ENCODE results near the gene PRR19.

Gene PRR19

GRCh38 chr19:42284591-42285341, 17.2 kb upstream of the PRR19 start:
- DNase-seq: no peak

DNA sequence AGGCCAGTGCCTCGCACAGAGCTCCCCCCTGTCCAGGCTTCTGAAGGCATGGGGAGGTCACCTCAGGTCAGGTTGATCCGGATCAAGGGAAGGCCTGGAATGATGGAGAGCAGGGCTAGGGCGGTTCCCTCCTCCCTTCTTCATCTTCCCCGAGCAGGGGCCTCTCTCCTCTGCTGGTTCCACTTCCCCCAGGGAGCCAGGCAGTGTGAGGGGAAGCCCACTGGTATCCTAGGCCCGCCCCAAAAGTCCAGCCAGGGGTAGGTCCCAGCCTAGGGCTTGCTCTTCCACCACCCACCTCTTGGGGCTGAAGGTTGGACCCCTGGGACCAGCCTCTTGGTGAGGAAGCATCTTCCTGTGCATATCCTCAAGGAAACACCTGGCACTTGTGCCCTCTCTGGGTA, 16.4 kb upstream of the PRR19 start:
- DNase-seq: no peak

GRCh38 chr19:42285988-42286348, 16.0 kb upstream of the PRR19 start:
- DNase-seq: no peak

DNA sequence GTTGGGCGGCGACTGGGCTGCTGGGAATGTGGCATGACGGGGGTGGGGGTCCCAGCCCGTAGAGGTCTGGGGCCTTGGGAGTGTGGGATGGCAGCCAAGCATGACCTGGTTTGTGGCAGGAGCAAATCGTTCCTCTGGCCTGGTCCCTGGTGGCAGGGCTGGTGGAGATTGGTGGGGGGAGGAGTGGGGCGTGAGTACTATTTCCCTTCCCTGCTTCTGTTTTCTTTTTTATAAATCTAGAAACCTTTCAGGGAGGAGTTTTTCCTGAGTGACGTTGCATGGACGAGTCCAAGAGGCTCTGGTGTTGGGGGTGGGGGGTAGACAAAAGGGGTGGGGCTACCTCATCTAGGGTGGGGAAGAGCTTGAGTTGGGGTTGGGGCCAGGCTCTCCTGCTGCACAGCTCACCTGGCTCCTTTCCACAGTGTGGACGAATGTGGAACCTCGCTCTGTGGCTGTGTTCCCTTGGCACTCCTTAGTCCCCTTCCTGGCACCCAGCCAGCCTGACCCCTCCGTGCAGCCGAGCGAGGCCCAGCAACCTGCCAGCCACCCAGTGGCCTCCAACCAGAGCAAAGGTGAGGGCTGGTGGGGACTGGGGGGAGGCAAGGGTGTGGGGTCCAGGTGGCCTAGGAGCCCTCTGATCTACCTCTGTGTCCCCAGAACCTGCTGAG, 15.4 kb upstream of the PRR19 start:
- DNase-seq: no peak

DNA sequence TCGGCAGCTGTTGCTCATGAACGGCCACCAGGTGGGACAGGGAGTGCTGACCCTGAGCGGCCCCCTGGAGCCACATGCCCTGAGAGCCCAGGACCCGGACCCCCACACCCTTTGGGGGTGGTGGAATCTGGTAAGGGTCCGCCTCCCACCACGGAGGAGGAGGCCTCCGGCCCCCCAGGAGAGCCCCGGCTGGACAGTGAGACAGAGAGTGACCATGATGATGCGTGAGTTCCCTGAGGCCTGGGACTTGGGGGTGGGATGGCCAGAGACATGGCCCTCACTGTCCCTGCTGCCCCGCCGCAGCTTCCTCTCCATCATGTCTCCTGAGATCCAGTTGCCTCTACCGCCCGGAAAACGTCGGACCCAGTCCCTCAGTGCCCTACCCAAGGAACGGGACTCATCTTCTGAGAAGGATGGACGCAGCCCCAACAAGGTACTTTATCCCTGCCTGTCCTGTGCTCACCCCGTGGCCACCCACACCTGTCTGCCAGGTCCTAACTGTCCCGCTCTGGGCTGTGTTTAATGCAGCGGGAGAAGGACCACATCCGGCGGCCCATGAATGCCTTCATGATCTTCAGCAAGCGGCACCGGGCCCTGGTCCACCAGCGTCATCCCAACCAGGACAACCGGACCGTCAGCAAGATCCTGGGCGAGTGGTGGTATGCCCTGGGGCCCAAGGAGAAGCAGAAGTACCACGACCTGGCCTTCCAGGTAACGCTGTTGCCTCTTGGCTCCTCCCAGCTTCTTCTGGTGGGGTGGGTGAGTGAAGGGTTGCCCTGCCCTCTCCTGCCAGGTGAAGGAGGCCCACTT, 14.7 kb upstream of the PRR19 start:
- DNase-seq: no peak

- DNase-seq: no peak
Observed at GRCh38 chr19:42287827-42288107, 14.2 kb upstream of the PRR19 start.

DNA sequence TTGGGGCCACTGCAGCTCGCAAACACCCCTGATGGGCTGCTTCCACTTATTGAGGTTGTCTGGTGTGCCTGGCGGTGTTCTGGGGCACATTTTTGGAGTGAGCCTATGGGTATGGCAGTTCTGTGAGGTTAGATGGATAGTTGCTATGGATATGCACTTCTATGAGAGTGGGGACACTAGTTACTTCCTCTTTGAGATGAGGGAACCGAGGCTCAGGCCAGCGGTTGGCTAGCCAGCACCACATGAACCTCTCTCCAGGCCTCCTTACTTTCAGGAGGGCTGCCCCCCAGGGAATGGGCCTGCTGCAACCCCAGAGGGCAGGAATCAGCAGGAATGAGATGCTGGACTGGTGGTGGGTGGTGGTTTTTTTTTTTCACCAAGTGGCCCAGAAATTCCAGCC, 13.5 kb upstream of the PRR19 start:
- no peak for DNase-seq

DNA sequence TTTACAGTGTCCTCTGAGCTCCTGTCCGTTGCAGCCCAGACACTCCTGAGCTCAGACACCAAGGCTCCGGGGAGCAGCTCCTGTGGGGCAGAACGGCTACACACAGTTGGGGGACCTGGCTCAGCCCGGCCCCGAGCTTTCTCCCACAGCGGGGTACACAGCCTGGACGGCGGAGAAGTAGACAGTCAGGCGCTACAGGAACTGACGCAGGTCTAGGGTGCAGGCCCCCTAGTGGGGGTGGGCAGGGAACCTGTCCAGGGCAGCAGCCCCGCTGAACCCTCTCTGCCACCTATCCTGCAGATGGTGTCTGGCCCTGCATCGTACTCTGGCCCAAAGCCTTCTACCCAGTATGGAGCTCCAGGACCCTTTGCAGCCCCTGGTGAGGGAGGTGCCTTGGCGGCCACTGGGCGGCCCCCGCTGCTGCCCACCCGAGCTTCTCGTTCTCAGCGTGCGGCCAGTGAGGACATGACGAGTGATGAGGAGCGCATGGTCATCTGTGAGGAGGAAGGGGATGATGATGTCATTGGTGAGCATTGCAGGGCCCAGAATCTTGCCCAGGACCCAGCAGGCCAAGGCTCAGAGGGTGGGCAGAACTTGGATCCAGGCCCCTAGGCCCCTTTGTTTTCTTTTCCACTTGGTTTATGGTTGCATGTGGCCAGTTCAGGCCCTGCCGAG, 12.9 kb upstream of the PRR19 start:
- no peak for DNase-seq

DNA sequence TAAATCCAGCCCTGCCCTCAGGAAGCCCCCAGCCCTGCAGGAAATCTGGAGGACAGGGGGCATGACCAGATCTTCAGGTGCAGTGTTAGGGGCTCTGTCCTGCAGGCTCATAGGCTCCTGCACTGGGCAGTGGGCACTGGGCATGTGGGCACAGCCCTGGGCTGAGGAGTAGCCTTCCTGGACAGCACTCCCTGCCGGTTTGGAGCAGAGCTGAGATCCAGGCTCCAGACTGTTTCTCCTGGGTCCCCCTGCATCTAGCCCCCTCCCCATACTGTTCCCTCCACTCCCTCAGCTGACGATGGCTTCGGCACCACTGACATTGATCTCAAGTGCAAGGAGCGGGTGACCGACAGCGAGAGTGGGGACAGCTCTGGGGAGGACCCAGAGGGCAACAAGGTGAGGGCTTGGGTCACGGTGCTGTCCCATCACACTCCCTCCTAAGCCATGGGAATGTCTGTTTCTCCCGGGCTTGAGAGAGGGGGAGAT, 12.3 kb upstream of the PRR19 start:
- DNase-seq: no peak

- DNase-seq: no peak
Observed at GRCh38 chr19:42290136-42290522, 11.8 kb upstream of the PRR19 start.

- no peak for DNase-seq
Observed at GRCh38 chr19:42290523-42291434, 11.2 kb upstream of the PRR19 start.

DNA sequence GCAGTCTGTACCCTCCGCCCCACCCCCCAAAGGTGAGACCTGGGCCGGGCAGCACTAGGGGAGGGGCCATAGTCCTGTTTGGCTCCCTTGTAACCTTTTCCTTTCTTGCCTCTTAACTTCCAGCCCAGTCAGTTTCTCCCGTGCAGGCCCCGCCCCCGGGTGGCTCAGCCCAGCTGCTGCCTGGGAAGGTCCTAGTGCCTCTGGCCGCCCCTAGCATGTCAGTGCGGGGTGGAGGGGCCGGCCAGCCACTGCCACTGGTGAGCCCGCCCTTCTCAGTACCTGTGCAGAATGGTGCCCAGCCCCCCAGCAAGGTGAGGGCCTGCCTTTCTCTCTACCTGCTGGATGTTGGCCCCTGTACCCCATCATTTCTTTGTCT, 10.5 kb upstream of the PRR19 start:
- no peak for DNase-seq

DNA sequence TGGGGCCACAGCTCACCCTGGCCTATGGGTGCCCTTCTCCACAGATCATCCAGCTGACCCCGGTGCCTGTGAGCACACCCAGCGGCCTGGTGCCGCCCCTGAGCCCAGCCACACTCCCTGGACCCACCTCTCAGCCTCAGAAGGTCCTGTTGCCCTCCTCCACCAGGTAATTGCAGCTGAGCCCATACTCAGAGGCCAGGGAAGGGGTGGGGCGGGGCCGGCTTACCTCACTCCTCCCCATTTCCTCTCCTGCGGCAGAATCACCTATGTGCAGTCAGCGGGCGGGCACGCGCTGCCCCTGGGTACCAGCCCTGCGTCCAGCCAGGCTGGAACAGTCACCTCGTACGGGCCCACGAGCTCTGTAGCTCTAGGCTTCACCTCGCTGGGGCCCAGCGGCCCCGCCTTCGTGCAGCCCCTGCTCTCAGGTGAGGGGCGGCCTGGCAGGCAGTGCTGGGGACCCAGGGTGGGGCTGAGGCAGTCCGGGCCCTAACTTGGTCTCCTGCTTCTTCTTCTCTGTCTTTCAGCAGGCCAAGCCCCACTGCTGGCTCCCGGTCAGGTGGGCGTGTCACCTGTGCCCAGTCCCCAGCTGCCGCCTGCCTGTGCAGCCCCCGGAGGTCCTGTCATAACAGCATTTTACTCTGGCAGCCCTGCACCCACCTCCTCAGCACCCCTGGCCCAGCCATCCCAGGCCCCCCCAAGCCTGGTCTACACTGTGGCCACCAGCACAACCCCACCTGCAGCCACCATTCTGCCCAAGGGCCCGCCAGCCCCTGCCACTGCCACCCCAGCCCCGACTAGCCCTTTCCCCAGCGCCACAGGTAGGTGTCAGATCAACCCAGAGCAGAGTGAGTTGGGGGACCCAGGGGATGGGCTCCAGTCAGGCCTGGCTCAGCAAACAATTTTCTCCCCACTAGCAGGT, 9.6 kb upstream of the PRR19 start:
- DNase-seq: no peak

- DNase-seq: no peak
Observed at GRCh38 chr19:42292963-42293362, 9.0 kb upstream of the PRR19 start.

DNA sequence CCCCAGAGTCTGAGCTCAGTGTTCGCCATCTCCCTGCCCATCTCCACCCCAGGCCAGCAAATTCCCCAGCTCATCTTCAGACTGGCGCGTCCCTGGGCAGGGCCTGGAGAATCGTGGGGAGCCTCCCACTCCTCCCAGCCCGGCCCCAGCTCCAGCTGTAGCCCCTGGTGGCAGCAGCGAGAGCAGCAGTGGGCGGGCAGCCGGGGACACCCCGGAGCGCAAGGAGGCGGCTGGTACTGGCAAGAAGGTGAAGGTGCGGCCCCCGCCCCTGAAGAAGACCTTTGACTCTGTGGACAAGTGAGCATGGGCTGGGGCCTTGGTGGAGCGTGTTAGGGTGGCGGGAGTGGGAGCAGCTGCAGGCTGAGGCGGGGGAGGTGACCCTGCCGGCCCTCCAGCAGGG, 8.4 kb upstream of the PRR19 start:
- DNase-seq: no peak

DNA sequence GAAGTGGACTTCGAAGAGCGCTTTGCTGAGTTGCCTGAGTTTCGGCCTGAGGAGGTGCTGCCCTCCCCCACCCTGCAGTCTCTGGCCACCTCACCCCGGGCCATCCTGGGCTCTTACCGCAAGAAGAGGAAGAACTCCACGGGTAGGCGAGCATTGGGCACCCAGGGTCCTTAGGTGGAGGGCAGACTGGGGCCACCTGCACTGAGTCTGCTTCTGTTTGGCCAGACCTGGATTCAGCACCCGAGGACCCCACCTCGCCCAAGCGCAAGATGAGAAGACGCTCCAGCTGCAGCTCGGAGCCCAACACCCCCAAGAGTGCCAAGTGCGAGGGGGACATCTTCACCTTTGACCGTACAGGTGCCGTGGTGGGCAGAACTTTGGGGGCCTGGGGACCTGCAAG, 8.0 kb upstream of the PRR19 start:
- DNase-seq: no peak

DNA sequence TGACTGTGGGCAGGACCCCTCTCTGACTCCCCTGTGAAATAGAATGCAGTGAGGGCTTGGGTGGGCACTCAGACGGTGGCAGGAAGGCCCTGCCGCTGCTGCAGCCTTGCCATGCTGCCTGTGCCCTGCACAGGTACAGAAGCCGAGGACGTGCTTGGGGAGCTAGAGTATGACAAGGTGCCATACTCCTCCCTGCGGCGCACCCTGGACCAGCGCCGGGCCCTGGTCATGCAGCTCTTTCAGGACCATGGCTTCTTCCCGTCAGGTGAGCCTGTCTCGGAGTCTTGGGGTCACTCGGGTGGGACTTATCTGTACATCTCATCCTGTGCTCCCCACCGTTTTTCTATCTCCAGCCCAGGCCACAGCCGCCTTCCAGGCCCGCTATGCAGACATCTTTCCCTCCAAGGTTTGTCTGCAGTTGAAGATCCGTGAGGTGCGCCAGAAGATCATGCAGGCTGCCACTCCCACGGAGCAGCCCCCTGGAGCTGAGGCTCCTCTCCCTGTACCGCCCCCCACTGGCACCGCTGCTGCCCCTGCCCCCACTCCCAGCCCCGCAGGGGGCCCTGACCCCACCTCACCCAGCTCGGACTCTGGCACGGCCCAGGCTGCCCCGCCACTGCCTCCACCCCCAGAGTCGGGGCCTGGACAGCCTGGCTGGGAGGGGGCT, 7.3 kb upstream of the PRR19 start:
- DNase-seq: no peak

DNA sequence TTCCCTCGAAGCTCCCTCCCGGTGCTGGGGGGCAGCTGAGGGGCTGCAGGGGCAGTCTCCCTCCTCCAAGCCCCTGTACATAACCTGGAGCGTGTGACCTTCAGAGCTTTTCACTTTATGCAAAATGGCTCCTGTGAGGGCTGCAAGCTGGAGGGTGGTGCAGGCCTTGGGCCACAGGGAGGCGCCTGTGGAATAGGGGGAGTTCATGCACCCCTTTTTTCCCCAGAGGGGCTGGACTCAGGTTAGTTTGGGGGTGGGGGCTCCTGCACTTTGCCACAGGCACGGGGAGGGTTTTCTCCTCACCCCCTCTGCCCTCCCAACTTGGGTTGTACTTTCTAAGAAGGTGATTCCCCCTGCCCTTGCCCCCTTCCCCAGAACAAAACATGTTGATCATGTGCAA, 6.6 kb upstream of the PRR19 start:
- no peak for DNase-seq

DNA sequence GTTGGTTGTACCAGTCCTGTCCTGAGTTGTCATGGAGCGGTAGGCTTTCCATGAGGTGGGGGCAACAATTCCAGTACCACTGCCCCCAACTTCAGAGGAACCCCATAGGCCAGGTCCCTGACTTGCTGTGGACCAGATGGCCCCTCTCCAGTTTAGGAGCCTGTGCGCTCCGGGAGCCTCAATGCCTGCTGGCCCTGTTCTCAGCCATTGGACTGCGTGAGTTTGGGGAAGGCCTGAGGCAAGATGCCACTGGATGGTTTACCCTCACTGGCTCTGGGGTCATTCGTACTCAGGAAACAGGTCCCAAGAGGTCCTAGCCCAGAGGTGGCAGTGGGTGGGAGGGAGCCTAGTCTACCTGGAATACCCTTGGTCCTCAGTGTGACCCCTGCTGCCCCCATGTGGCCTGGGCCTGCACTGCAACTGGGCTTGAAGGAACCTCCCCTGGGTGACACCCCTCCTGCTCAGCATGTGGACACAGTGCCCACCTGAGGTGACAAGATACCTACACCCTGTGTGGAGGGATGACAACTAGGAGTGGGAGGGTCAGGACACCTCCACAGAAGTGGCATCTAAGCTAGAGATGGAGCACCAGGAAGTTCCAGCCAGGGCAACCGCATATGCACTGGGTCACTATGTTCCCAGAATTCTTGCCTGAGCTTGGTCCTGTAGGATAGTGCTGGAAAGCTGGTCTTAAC, 6.0 kb upstream of the PRR19 start:
- peak; percentile 15 for DNase-seq

- DNase-seq: no peak
Observed at GRCh38 chr19:42297039-42297438, 4.9 kb upstream of the PRR19 start.
